GM12891 (cell line): Measurements from ENCODE around the gene NCAPG.

ENCODE experiments used
- DNase-seq: peaks from one replicate; pipeline ENCODE4 v3.0.0; 2011; ENCODE audit warnings: low spot score; ENCODE audit not compliant: insufficient read length
- FAIRE-seq: peaks from 2 replicates; lab custom pipeline; 2011; peaks lifted over from hg19 to GRCh38; lab: Jason Lieb, UNC
- PAX5 ChIP-seq: IDR thresholded peaks from 2 replicates; pipeline ENCODE4 v1.6.1; 2011; ENCODE audit warnings: low read length, moderate library complexity, mild to moderate bottlenecking; ENCODE audit not compliant: insufficient read depth, severe bottlenecking
- POLR2A ChIP-seq: IDR thresholded peaks from 2 replicates; pipeline ENCODE4 v1.6.1; 2011; ENCODE audit warnings: low read depth, low read length, control low read depth
- POLR2AphosphoS5 ChIP-seq: IDR thresholded peaks from 2 replicates; pipeline ENCODE4 v1.6.1; 2011; ENCODE audit warnings: low read depth, low read length, control low read depth
- POU2F2 ChIP-seq: IDR thresholded peaks from 2 replicates; pipeline ENCODE4 v1.6.1; 2011; ENCODE audit warnings: low read depth, mild to moderate bottlenecking, control low read depth, low read length, moderate library complexity
- SPI1 ChIP-seq: IDR thresholded peaks from 2 replicates; pipeline ENCODE4 v1.6.1; 2011; ENCODE audit warnings: low read depth, low read length, control low read depth
- TAF1 ChIP-seq: IDR thresholded peaks from 2 replicates; pipeline ENCODE4 v1.6.1; 2011; ENCODE audit warnings: low read depth, low read length, control low read depth

NCAPG gene

DNA sequence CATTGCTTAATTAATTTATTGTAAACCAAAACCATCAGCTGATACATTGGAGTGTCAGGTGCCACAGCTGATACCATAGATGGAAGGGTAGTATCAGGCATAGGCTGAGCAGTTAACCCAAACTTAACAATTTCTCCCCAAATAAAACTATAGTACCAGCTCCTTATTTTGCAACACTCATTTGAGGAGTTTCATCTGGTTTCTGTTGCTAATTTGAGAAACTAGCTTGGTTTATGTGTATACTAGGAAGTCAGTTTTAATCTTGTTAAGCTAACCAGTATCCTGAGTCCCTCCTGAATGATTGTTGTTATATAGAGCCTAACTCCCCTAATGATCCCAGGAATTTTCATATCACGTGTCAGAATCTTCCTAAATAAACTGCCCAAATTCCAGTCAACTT is 13.0 kb upstream of the NCAPG start:
- DNase-seq = no peak
- no peak for TF ChIP-seq TAF1
- TF ChIP-seq POLR2A = no peak
- no peak for TF ChIP-seq POLR2AphosphoS5
- TF ChIP-seq SPI1 = no peak
- TF ChIP-seq POU2F2 = no peak
- no peak for TF ChIP-seq PAX5
- no peak for FAIRE-seq

DNA sequence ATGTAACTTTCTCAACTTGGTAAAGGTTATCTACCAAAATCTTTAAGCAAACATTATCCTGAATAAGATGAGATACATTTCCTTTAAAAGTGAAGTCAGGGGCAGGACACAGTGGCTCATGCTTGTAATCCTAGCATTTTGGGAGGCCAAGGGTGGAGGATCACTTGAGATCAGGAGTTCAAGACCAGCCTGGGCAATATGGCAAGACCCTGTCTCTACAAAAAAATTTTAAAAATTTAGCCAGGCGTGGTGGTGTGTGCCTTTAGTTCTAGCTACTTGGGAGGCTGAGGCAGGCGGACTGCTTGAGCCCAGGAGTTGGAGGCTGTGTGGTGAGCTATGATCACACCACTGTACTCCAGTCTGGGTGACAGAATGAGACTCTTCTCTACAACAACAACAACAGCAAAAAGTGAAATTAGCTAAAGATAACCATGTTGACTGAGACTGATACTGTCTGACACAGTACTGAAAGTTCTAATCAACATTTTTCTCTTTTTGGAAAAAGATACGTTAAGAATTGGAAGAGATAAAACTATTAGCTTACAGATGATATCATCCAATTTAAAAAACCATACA is 5.1 kb upstream of the NCAPG start:
- FAIRE-seq (no peak), DNase-seq (no peak)
- TF ChIP-seq TAF1 = no peak
- TF ChIP-seq POLR2A = no peak
- no peak for TF ChIP-seq POU2F2
- TF ChIP-seq POLR2AphosphoS5 = no peak
- TF ChIP-seq PAX5 = no peak
- TF ChIP-seq SPI1 = no peak

DNA sequence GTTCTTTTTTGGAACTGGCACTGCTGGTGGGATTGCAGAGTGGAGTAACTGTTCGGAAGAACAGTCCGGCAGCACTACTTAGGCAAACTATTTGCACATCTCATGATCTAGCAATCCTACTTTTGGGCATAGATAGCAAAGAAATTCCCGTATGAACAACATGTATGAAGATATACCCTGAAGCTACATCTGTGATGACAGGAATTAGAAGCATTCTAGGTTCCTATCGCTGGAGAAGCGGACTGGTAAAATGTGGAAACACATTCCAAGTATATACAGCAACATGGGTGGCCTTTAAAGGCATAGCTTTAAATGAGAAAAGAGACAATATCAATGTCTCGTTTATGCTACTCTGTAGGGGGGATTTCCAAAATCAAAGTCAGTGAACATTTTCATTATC is 3.3 kb upstream of the NCAPG start:
- TF ChIP-seq POLR2AphosphoS5 = no peak
- no peak for TF ChIP-seq POU2F2
- TF ChIP-seq POLR2A = no peak
- TF ChIP-seq SPI1 = no peak
- no peak for TF ChIP-seq TAF1
- no peak for TF ChIP-seq PAX5
- FAIRE-seq (no peak), DNase-seq (no peak)

DNA sequence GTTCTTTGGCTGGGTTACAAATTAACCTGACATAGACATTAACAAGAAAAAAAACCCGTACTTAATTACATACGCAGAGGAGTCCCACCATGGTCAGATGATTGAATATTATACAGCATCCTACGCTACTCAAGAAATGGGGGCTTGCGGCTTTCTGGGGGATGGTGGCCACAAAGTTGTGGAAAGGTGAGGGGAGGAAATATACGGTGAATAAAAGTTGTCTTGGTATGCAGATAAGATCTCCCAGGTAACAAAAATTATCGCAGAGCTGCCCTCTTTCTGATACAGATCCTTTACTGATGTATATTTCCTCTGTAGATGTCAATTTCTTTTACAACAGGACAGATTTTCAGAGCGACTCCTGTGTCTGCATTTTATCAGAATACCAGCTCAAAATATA is 1.1 kb upstream of the NCAPG start:
- no peak for FAIRE-seq
- DNase-seq = no peak
- no peak for TF ChIP-seq POLR2A

DNA sequence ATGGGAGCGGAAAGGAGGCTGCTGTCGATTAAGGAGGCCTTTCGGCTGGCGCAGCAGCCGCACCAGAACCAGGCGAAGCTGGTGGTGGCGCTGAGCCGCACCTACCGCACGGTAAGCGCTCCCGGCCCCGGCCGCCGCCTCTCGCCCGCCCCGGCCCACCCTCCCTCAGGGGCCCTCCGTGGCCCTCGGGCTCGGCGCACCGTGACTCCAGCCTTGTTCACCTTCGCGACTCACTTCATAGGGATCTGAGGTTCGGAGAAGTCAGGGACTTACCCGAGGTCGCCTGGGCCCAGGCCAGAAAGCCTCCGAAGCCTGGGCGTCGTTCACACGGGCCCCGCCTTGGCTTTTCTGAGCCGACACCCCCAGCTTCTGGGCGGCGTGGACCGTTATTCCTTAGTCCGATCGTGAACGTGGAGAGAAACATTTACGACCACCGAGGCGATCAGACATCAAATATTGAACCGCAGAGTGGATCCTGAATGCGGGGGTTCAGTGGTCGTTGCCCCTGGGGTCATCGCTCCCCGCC is 362 bp downstream of the NCAPG start:
- TF ChIP-seq POLR2AphosphoS5 = no peak
- no peak for TF ChIP-seq SPI1
- no peak for TF ChIP-seq PAX5
- TF ChIP-seq TAF1 = no peak
- TF ChIP-seq POU2F2 = no peak; the same call in 1 of the 2 replicates
- TF ChIP-seq POLR2A = no peak
- DNase-seq (no peak), FAIRE-seq (peak; percentile 66)

DNA sequence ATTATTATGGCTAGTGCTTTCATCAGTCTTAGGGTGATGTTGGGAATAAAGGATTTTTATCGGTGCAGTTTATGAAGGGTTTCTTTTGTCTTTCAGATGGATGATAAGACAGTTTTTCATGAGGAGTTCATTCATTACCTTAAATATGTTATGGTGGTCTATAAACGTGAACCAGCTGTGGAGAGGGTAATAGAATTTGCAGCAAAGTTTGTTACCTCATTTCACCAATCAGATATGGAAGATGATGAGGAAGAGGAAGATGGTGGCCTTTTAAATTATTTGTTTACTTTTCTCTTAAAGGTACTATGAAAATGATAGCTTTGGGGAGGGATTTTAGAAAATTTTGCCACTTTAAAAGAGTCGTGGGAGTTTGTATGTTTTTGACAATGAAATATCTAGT is 1.3 kb downstream of the NCAPG start:
- DNase-seq (no peak), FAIRE-seq (no peak)
- TF ChIP-seq POLR2A (no peak), SPI1 (no peak), TAF1 (no peak), POLR2AphosphoS5 (no peak), POU2F2 (no peak), PAX5 (no peak)

DNA sequence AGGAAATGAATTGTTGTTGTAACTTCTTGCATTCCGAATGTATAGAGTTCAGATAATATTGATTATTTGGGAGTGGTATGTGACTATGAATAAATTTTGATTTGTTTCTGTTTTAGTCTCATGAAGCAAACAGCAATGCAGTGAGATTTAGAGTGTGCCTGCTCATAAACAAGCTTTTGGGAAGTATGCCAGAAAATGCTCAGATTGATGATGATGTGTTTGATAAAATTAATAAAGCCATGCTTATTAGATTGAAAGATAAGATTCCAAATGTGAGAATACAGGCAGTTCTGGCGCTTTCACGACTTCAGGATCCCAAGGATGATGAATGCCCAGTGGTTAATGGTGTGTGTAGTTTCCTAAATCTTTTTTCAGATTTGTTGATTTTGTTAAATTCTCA is 2.0 kb downstream of the NCAPG start:
- DNase-seq (no peak), FAIRE-seq (no peak)
- TF ChIP-seq POLR2AphosphoS5 = no peak
- no peak for TF ChIP-seq PAX5
- no peak for TF ChIP-seq POU2F2
- no peak for TF ChIP-seq SPI1
- TF ChIP-seq POLR2A = no peak
- no peak for TF ChIP-seq TAF1

DNA sequence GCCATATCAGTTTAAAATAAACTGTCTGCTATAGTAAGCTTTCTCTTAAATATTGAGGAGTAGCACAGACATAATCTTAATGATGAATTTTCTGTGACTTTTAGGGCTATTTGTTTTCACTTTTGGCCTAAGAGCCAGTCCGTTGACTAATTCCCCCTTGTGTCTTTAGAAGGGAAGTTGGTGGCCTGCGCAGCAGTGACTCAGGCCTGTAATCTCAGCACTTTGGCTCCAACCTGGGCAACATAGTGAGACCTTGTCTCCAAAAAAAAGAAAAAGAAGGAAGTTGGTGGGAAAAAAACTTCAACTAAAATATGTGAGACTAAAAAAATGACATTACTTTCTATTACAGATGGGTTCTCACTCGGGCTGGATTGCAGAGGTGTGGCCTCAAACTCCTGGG is 3.4 kb downstream of the NCAPG start:
- FAIRE-seq = no peak

DNA sequence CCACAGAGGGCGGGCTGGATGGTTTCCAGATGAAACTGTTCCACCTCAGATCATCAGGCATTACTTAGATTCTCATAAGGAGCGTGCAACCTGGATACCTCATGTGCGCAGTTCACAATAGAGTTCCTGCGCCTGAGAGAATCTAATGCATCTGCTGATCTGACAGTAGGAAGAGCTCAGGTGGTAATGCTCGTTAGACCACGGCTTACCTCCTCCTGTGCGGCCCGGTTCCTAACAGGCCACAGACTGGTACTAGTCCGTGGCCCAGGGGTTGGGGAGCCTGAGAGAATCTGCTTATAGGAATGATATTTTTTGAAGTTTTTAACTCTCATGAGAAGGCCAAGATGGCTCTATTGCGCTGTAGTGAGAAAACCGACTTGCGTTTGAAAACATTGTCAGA is 5.4 kb downstream of the NCAPG start:
- no peak for TF ChIP-seq SPI1
- no peak for TF ChIP-seq POLR2A
- no peak for TF ChIP-seq POLR2AphosphoS5
- TF ChIP-seq PAX5 = no peak
- no peak for TF ChIP-seq TAF1
- TF ChIP-seq POU2F2 = no peak
- FAIRE-seq (no peak), DNase-seq (no peak)

More for the DNA sequence above, 3.4 kb downstream of the NCAPG start:
- no peak for TF ChIP-seq TAF1
- no peak for TF ChIP-seq POLR2A
- TF ChIP-seq POLR2AphosphoS5 = no peak
- TF ChIP-seq SPI1 = no peak
- TF ChIP-seq PAX5 = no peak
- no peak for TF ChIP-seq POU2F2
- no peak for DNase-seq

DNA sequence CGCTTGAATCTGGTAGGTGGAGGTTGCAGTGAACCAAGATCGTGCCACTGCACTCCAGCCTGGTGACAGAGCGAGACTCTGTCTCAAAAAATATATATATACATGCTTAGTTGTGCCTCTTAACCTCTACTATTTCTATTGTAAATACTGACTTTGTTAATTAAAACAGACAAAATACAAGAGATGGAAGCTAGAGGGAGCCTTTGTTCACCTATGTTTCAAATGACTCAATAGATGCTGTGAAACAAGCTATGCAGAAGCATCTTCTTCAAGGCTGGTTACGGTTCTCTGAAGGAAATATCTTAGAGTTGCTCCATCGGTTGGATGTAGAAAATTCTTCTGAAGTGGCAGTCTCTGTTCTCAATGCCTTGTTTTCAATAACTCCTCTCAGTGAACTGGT is 6.2 kb downstream of the NCAPG start:
- TF ChIP-seq PAX5 (no peak), POU2F2 (no peak), POLR2A (no peak), POLR2AphosphoS5 (no peak)
- DNase-seq (no peak), FAIRE-seq (peak; percentile 76)
